Bronchial epithelial cell (primary cell): Measurements from ENCODE around the gene FAM107A. TPM values are rescaled to one million over a fixed set of nuclear protein-coding genes. Genes with fewer than 3 reads are reported as not detected.

Experiments used
- DNase-seq: peaks from one replicate; pipeline ENCODE4 v3.0.0-alpha.2; 2010; ENCODE audit warnings: low read depth
- FAIRE-seq: peaks from 2 replicates; lab custom pipeline; 2011; peaks lifted over from hg19 to GRCh38; lab: Jason Lieb, UNC
- H3K27me3 ChIP-seq: 2 replicates; pipeline ENCODE4 v1.5.1; 2011; ENCODE audit warnings: low read length; ENCODE audit not compliant: control insufficient read depth, insufficient read depth
- H3K36me3 ChIP-seq: 2 replicates; pipeline ENCODE4 v1.5.1; 2011; ENCODE audit warnings: low read length; ENCODE audit not compliant: control insufficient read depth, insufficient read depth
- H3K4me3 ChIP-seq: 2 replicates; pipeline ENCODE4 v1.5.1; 2011; ENCODE audit warnings: mild to moderate bottlenecking, low read depth, low read length, control low read depth
- total RNA-seq: library from RNA; depleted of rRNA; stranded (reverse); fragments of >200 nt; gene quantifications from 2 replicates; pipeline ENCODE4 v1.2.1, GENCODE V29; 2014
- TF ChIP-seq, protein P1 (sequence below): IDR thresholded peaks from 2 replicates; pipeline ENCODE4 v1.5.1; 2011; ENCODE audit warnings: mild to moderate bottlenecking, moderate library complexity, low read length, control low read depth, inconsistent platforms; ENCODE audit not compliant: insufficient read depth, severe bottlenecking

The FAM107A gene
- total RNA-seq, 1 donor from 2014 or later = not detected

DNA sequence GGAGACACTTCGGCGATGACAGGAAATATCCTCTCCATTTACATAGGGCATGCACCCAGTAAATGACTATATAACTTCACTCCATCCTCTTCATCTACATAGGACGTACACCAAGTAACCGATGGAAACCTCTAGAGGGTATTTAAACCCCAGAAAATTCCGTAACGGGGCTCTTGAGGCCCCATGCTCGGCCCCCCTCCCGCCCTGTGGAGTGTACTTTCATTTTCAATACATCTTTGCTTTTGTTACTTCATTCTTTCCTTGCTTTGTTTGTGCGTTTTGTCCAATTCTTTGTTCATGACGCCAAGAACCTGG, 7.5 kb upstream of the FAM107A start:
- TF ChIP-seq, protein P1, sequence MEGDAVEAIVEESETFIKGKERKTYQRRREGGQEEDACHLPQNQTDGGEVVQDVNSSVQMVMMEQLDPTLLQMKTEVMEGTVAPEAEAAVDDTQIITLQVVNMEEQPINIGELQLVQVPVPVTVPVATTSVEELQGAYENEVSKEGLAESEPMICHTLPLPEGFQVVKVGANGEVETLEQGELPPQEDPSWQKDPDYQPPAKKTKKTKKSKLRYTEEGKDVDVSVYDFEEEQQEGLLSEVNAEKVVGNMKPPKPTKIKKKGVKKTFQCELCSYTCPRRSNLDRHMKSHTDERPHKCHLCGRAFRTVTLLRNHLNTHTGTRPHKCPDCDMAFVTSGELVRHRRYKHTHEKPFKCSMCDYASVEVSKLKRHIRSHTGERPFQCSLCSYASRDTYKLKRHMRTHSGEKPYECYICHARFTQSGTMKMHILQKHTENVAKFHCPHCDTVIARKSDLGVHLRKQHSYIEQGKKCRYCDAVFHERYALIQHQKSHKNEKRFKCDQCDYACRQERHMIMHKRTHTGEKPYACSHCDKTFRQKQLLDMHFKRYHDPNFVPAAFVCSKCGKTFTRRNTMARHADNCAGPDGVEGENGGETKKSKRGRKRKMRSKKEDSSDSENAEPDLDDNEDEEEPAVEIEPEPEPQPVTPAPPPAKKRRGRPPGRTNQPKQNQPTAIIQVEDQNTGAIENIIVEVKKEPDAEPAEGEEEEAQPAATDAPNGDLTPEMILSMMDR = no peak
- H3K27me3 ChIP-seq = peaks cover 21% of the 10 kb centered on the region
- DNase-seq = no peak

DNA sequence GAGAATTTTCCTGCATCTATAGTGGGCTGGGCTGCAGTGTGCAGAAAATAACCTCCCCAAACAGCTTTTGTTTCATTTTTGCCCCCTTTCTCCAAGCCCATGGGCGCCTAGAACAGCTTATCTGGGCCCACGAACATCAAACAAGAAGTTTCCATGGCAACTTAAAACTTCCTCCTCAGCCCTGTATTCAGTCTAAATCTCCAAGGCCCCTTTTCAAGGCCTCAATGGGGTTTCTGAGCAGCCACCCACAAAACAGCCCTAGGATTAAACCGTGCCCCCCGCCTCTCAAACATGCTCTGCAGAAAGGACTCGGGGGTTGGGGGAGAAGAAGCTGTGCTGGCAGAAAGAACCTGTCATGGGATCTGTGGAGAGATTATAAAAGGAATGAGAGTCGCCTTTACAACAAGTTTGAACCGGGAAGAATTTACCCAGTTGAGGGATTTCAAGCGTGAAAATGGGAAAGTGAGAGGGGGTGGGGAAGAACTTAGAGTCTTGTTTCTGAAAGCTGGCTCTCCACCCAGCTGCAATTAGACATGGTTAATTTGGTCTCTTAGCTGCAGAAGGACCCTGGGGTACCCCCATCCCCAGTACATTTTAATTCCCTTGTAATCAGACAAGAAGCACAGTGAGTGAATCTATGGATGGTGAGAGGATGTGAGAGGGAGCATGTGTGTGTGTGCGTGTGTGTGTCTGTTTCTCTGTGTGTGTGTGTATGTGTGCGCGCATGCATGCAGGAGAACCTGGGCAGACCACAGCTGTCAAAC, 4.3 kb upstream of the FAM107A start:
- H3K36me3 ChIP-seq = no peaks in the 10 kb centered on the region
- DNase-seq (no peak), FAIRE-seq (no peak)
- H3K4me3 ChIP-seq = no peak overlapping the region
- TF ChIP-seq, protein P1 = no peak
- peaks cover 10% of the 10 kb centered on the region for H3K27me3 ChIP-seq

More for the DNA sequence above, 7.5 kb upstream of the FAM107A start:
- H3K4me3 ChIP-seq = peak overlapping the region; percentile 35
- no peaks in the 10 kb centered on the region for H3K36me3 ChIP-seq
- no peak for FAIRE-seq

DNA sequence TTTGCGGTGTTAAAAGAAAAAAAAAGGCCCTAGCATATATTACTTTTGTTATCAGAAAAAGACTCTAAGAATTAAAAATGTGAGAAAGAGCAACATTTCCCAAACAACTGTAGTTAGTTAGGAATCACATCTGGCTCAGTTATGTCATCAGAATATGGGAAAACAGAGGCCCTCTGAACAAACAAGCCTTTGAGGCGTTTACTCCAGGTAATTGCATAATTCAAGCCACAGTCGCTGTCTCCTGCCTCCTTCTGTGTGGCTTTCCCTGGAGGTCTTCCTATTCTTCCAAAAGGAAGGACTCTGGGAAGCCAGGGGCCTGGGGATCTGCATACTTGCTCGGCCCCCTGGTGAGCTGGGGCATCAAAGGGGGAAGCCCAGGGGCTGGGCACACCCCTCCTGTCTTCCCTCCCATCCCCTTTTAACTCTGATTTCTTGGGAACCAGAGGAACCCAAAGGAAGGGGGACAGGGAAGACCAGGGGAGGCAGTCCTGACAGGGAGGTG, 3.7 kb upstream of the FAM107A start:
- DNase-seq (no peak), FAIRE-seq (no peak)
- Histone ChIP-seq H3K4me3 (no peak overlapping the region), H3K27me3 (peaks cover 6% of the 10 kb centered on the region), H3K36me3 (no peaks in the 10 kb centered on the region)
- TF ChIP-seq, protein P1 = no peak

DNA sequence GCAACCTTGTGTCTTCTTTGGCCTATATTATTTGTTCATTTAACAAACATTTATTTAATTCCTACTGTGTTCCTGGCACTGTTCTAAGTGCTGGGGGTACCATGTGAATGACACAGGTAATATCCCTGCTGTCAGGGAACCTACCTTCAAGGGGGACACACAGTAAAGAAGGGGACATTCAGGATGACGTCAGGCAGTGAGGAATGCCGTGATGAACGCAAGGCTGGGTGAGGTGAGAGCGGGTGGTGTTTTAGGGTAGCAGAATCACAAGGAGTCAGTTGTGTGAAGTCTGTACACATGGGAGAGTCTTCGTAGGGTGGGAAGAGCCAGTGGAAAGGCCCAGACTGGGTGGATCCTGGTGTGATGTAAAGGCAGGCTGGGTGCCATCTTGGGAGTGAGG, 1.7 kb upstream of the FAM107A start:
- Histone ChIP-seq H3K4me3 (no peak overlapping the region), H3K36me3 (no peaks in the 10 kb centered on the region), H3K27me3 (peaks cover 6% of the 10 kb centered on the region)
- DNase-seq (no peak), FAIRE-seq (peak; percentile 43)
- TF ChIP-seq, protein P1 = no peak

DNA sequence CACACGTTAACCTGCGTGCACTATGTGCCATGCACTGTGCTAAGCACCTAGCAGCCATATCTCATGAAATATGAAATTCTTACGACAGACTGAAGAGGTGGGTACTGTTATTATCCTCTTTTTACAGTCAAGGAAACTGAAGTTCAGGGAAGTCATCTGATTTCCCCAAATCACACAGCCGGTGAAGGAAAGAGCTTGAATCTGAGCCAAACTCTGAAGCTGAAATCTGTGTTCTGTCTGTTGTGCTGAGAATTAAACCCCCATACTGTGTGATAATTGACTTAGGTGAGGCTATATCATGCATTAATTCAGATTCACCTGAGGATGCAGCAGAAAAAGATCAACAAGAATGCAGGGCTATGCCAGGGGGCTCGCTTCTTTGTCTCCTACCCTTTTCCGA, 475 bp downstream of the FAM107A start:
- Histone ChIP-seq H3K4me3 (no peak overlapping the region), H3K36me3 (no peaks in the 10 kb centered on the region), H3K27me3 (peaks cover 6% of the 10 kb centered on the region)
- no peak for FAIRE-seq
- no peak for DNase-seq
- TF ChIP-seq, protein P1 = no peak
